GM12873 (cell line): ENCODE measurements around the gene PUM1.

ENCODE experiments used
- CTCF ChIP-seq: IDR thresholded peaks from 2 replicates; pipeline ENCODE4 v1.5.1; 2012; ENCODE audit warnings: low read depth, mild to moderate bottlenecking, moderate library complexity, low read length, control low read depth; ENCODE audit not compliant: insufficient read depth; ENCODE audit errors: missing control alignments

Gene PUM1

DNA sequence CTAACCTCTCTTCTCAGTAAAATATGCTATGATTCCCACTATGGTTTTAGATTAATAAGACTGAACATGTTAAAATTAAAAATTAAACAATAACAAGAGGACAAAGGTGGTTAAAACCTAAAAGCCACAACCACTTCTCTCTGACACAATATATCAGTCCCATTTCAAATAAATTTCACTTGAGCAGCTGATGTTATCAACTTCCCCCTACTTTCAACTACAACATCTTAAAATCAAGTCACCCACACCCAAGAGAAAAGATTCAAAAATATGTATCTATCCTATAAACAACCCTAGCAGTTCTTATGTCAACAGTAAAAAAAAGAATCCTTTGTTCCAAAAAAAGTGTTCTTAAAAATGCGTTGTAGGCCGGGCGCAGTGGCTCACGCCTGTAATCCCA is 7.5 kb downstream of the PUM1 start:
- no peak for TF ChIP-seq CTCF

DNA sequence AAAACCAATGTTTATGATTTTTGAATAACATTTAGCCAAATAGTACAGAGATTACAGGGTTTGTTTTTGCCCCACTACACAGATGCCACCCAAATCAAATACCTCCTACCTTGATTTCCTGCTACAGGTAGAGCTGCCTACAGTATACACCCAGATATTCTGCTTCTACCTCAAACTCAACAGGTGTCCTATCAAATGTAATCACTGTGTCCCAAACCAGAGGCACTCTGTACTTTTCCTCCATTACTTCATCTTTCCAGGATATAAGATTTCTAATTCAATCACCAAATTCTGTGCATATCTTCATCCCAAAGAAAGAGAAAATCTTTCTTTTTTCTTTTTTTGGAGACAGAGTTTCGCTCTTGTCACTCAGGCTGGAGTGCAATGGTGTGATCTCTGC is 9.6 kb downstream of the PUM1 start:
- TF ChIP-seq CTCF: no peak

- no peak for TF ChIP-seq CTCF
Measured at GRCh38 chr1:31055501-31055900, 10.0 kb downstream of the PUM1 start.

- TF ChIP-seq CTCF: no peak
Measured at GRCh38 chr1:31054958-31055481, 10.5 kb downstream of the PUM1 start.

DNA sequence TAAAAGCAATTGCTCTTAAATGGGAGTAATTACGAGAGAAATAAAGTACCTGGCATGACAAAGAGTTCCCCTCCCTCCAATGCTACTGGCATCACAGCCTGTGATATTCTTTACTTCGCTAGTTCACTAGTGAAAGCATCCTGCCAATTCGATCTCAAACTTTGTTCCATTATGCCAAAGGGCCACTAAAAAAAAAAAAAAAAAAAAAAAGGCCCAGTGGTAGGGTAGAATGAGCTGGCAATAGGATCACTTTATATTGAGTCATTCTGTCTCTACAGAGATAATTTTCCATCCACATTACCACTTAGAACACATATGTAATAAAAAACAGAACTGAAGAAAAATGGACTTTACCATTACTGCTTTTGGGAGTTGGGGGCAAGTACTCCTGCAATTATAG is 11.2 kb downstream of the PUM1 start:
- no peak for TF ChIP-seq CTCF

- TF ChIP-seq CTCF: no peak
Measured at GRCh38 chr1:31051611-31052010, 13.9 kb downstream of the PUM1 start.

DNA sequence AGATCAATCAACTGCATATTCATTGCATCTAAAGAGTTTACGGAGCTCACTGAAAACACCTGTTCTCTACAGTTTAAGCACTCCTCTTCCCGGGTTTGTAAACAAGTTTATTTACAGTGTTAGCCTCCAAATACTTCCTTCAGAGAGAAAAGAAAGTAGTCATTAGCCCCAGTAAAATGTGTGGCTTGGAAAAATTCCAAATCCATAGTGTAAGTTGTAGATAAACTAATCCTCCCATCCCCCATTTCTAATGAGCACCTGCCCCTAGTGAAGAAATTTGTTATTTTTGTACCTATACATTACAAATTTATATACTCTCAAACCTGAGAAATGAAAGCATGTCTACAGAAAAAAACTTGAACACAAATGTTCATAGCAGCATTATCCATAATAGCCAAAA is 21.9 kb downstream of the PUM1 start:
- no peak for TF ChIP-seq CTCF

- no peak for TF ChIP-seq CTCF
Measured at GRCh38 chr1:31042656-31043055, 22.9 kb downstream of the PUM1 start.
